Neural cell (in vitro differentiated cells): ENCODE data around the gene DDX25. TPM values are rescaled to one million over a fixed set of nuclear protein-coding genes. Genes with fewer than 3 reads are reported as not detected.

Experiments used
- H2AFZ ChIP-seq: fragments of 200-600, 300-800 bp; sonication (generic), shearing (Covaris generic); 2 replicates; pipeline ENCODE4 v1.6.0; 2014; ENCODE audit warnings: low read depth, mild to moderate bottlenecking, antibody characterized with exemption, low read length, moderate library complexity
- H3F3A ChIP-seq: fragments of 200-600 bp; shearing (Covaris generic); 2 replicates; pipeline ENCODE4 v1.6.1; 2016; ENCODE audit warnings: mild to moderate bottlenecking, moderate library complexity, mixed read lengths, antibody characterized with exemption, low read length; ENCODE audit not compliant: insufficient read depth, poor library complexity, severe bottlenecking
- H3K27ac ChIP-seq: fragments of 200-600, 300-800 bp; sonication (generic), shearing (Covaris generic); 2 replicates; pipeline ENCODE4 v1.5.1; 2014; ENCODE audit warnings: mild to moderate bottlenecking, low read length, moderate library complexity
- H3K27me3 ChIP-seq: fragments of 300-800, 200-600 bp; sonication (generic), shearing (Covaris generic); 2 replicates; pipeline ENCODE4 v1.6.0; 2014; ENCODE audit warnings: mild to moderate bottlenecking, low read depth, low read length, moderate library complexity; ENCODE audit not compliant: insufficient read depth
- H3K36me3 ChIP-seq: fragments of 300-800, 200-600 bp; sonication (generic), shearing (Covaris generic); 2 replicates; pipeline ENCODE4 v1.5.1; 2014; ENCODE audit warnings: mild to moderate bottlenecking, antibody characterized with exemption, low read length, moderate library complexity; ENCODE audit not compliant: insufficient read depth
- H3K4me2 ChIP-seq: fragments of 300-800, 200-600 bp; sonication (generic), shearing (Covaris generic); 2 replicates; pipeline ENCODE4 v1.6.0; 2014; ENCODE audit warnings: mild to moderate bottlenecking, low read length
- H3K4me3 ChIP-seq: fragments of 300-800, 200-600 bp; sonication (generic), shearing (Covaris generic); 2 replicates; pipeline ENCODE4 v1.5.1; 2014; ENCODE audit warnings: mild to moderate bottlenecking, low read length, moderate library complexity
- H3K79me2 ChIP-seq: fragments of 200-600 bp; shearing (Covaris generic); replicated peaks from 2 replicates; pipeline ENCODE4 v1.6.0; 2014; ENCODE audit warnings: mild to moderate bottlenecking, low read length, moderate library complexity; ENCODE audit not compliant: insufficient read depth
- H3K9ac ChIP-seq: fragments of 300-800, 200-600 bp; sonication (generic), shearing (Covaris generic); 2 replicates; pipeline ENCODE4 v1.6.1; 2016; ENCODE audit warnings: mild to moderate bottlenecking, low read length, mixed read lengths
- H3K9me2 ChIP-seq: fragments of 200-600 bp; shearing (Covaris generic); 2 replicates; pipeline ENCODE4 v1.6.1; 2016; ENCODE audit warnings: mild to moderate bottlenecking, low read length, mixed read lengths; ENCODE audit not compliant: insufficient read depth
- H3K9me3 ChIP-seq: fragments of 200-600, 300-800 bp; sonication (generic), shearing (Covaris generic); 2 replicates; pipeline ENCODE4 v1.6.1; 2016; ENCODE audit warnings: mild to moderate bottlenecking, mixed run types, low read length, moderate library complexity, mixed read lengths
- H4K20me1 ChIP-seq: fragments of 200-600 bp; shearing (Covaris generic); 2 replicates; pipeline ENCODE4 v1.6.1; 2016; ENCODE audit warnings: mild to moderate bottlenecking, mixed run types; ENCODE audit not compliant: insufficient read depth
- CTCF ChIP-seq: fragments of 450-650 bp; IDR thresholded peaks from 2 replicates; pipeline ENCODE4 v1.5.1; 2014; ENCODE audit warnings: antibody characterized with exemption, mild to moderate bottlenecking, moderate library complexity; ENCODE audit not compliant: poor library complexity, severe bottlenecking
- EP300 ChIP-seq: fragments of 450-650 bp; conservative IDR thresholded peaks from 2 replicates; pipeline ENCODE4 v1.6.1; 2014; ENCODE audit warnings: antibody characterized with exemption, mild to moderate bottlenecking, moderate library complexity; ENCODE audit not compliant: poor library complexity, severe bottlenecking
- EZH2 ChIP-seq: fragments of 200-600, 300-800 bp; shearing (Covaris generic), sonication (generic); IDR thresholded peaks from 2 replicates; pipeline ENCODE4 v1.6.1; 2014; ENCODE audit warnings: antibody characterized with exemption, low read length, borderline replicate concordance, mild to moderate bottlenecking; ENCODE audit not compliant: insufficient read depth, poor library complexity, severe bottlenecking
- MXI1 ChIP-seq: fragments of 450-650 bp; conservative IDR thresholded peaks from 2 replicates; pipeline ENCODE4 v1.6.1; 2014; ENCODE audit warnings: antibody characterized with exemption, mild to moderate bottlenecking; ENCODE audit not compliant: poor library complexity, severe bottlenecking
- POLR2AphosphoS5 ChIP-seq: IDR thresholded peaks from 2 replicates; pipeline ENCODE4 v1.6.1; 2012
- RAD21 ChIP-seq: fragments of 450-650 bp; conservative IDR thresholded peaks from 2 replicates; pipeline ENCODE4 v1.6.1; 2014; ENCODE audit warnings: antibody characterized with exemption, mild to moderate bottlenecking, moderate library complexity
- SMC3 ChIP-seq: fragments of 450-650 bp; conservative IDR thresholded peaks from 2 replicates; pipeline ENCODE4 v1.6.1; 2014; ENCODE audit warnings: antibody characterized with exemption, mild to moderate bottlenecking, moderate library complexity; ENCODE audit not compliant: poor library complexity
- TAF1 ChIP-seq: IDR thresholded peaks from 2 replicates; pipeline ENCODE4 v1.6.1; 2012; ENCODE audit warnings: low read depth
- polyA plus RNA-seq: library from polyadenylated mRNA; depleted of rRNA; stranded (reverse); fragments of >200 nt; gene quantifications from 2 replicates; pipeline ENCODE4 v1.2.3, GENCODE V29; 2014
- TF ChIP-seq, protein P1 (sequence below): IDR thresholded peaks from 2 replicates; pipeline ENCODE4 v1.6.1; 2012; ENCODE audit warnings: borderline replicate concordance

DDX25 gene
- polyA plus RNA-seq, 1 donor from 2014 or later = 66.4 TPM

DNA sequence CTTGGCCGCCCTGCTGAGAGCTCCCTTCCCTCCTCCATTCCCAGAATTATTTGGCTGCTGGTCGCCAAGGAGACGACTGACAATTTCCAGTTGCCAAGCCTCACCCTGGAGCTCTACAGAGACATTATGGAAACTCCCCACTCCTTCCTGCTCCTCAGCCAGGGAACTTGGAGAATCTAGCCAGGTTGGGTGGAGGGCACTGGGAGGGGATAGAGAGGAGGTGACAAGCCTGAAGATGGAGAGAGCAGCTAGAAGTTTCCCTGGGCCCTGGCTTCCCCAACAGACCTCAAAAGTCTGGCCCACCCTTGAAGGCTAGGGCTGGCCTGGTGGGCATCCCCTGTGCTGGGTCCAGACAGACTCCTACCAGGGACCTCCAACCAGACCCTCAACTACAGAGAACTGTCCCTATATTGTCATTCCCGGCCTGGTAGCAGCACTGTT lies 34.8 kb downstream of the DDX25 start:
- Histone ChIP-seq H3F3A (no peaks in the 10 kb centered on the region), H3K36me3 (no peaks in the 10 kb centered on the region), H3K4me3 (no peak overlapping the region), H2AFZ (no peak overlapping the region), H3K9me3 (no peaks in the 10 kb centered on the region), H3K27ac (no peak overlapping the region), H3K9ac (no peak overlapping the region), H3K79me2 (no peaks in the 10 kb centered on the region), H3K9me2 (no peaks in the 10 kb centered on the region), H3K4me2 (no peak overlapping the region), H3K27me3 (no peaks in the 10 kb centered on the region), H4K20me1 (no peaks in the 10 kb centered on the region)
- TF ChIP-seq RAD21 = no peak
- no peak for TF ChIP-seq EP300
- TF ChIP-seq TAF1 = no peak
- TF ChIP-seq CTCF = no peak
- no peak for TF ChIP-seq MXI1
- TF ChIP-seq POLR2AphosphoS5 = no peak
- no peak for TF ChIP-seq SMC3
- TF ChIP-seq, protein P1, sequence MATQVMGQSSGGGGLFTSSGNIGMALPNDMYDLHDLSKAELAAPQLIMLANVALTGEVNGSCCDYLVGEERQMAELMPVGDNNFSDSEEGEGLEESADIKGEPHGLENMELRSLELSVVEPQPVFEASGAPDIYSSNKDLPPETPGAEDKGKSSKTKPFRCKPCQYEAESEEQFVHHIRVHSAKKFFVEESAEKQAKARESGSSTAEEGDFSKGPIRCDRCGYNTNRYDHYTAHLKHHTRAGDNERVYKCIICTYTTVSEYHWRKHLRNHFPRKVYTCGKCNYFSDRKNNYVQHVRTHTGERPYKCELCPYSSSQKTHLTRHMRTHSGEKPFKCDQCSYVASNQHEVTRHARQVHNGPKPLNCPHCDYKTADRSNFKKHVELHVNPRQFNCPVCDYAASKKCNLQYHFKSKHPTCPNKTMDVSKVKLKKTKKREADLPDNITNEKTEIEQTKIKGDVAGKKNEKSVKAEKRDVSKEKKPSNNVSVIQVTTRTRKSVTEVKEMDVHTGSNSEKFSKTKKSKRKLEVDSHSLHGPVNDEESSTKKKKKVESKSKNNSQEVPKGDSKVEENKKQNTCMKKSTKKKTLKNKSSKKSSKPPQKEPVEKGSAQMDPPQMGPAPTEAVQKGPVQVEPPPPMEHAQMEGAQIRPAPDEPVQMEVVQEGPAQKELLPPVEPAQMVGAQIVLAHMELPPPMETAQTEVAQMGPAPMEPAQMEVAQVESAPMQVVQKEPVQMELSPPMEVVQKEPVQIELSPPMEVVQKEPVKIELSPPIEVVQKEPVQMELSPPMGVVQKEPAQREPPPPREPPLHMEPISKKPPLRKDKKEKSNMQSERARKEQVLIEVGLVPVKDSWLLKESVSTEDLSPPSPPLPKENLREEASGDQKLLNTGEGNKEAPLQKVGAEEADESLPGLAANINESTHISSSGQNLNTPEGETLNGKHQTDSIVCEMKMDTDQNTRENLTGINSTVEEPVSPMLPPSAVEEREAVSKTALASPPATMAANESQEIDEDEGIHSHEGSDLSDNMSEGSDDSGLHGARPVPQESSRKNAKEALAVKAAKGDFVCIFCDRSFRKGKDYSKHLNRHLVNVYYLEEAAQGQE = no peak
- no peak for TF ChIP-seq EZH2

DNA sequence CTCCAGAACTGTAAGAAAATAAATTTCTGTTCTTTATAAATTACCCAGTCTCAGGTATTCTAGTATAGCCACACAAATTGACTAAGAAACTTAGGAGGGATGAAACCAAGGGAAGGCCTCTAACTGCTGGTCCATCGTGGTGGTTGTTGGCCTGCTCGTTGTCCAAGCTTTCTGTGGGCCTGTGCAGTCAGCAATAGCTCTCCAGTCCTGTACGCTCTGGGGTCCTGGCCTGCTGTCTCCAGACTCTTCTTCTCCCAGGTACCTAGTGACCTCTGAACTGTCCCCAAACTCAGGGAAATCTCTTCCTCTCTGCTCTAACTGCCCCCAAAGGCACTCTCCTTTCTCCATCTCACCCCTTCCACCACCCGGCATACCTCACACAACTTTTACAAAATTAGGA lies 35.8 kb downstream of the DDX25 start:
- Histone ChIP-seq H3K9ac (no peak overlapping the region), H3K9me2 (no peaks in the 10 kb centered on the region), H3K27me3 (no peaks in the 10 kb centered on the region), H3K4me2 (no peak overlapping the region), H2AFZ (no peak overlapping the region), H3F3A (no peaks in the 10 kb centered on the region), H3K79me2 (no peaks in the 10 kb centered on the region), H3K4me3 (no peak overlapping the region), H4K20me1 (no peaks in the 10 kb centered on the region), H3K27ac (no peak overlapping the region), H3K36me3 (no peaks in the 10 kb centered on the region), H3K9me3 (no peaks in the 10 kb centered on the region)
- TF ChIP-seq, protein P1 = no peak
- TF ChIP-seq SMC3 (no peak), CTCF (no peak)
